DND-41 (cell line): ENCODE results near the gene RAMP3.
A peak's percentile ranks its signal among the peaks of the same experiment; 100 is the strongest.

Source experiments
- ATAC-seq: fragments of 200-7000 bp; cut with Tn5 transposase; 3 replicates; pipeline ENCODE4 v1.9.1; 2021; ENCODE audit warnings: low read depth; ENCODE audit not compliant: insufficient read depth
- DNase-seq: peaks from one replicate; pipeline ENCODE4 v3.0.0-alpha.2; 2020
- H2AFZ ChIP-seq: 2 replicates; pipeline ENCODE4 v1.6.0; 2012; ENCODE audit warnings: low read depth, low read length
- H3K27ac ChIP-seq: 2 replicates; pipeline ENCODE4 v1.5.1; 2012; ENCODE audit warnings: low read length, inconsistent platforms
- H3K27me3 ChIP-seq: fragments of 200-600 bp; sonication (generic); 2 replicates; pipeline ENCODE4 v1.6.0; 2012; ENCODE audit warnings: low read length, mild to moderate bottlenecking, inconsistent platforms; ENCODE audit not compliant: insufficient read depth, poor library complexity
- H3K36me3 ChIP-seq: 2 replicates; pipeline ENCODE4 v1.5.1; 2012; ENCODE audit warnings: low read length, inconsistent platforms; ENCODE audit not compliant: insufficient read depth
- H3K4me1 ChIP-seq: 2 replicates; pipeline ENCODE4 v1.5.1; 2012; ENCODE audit warnings: mild to moderate bottlenecking, low read length; ENCODE audit not compliant: insufficient read depth
- H3K4me2 ChIP-seq: 2 replicates; pipeline ENCODE4 v1.6.0; 2012; ENCODE audit warnings: mild to moderate bottlenecking, moderate library complexity, low read length, inconsistent platforms; ENCODE audit not compliant: insufficient read depth
- H3K4me3 ChIP-seq, 2 experiments: fragments of 200-600 bp in 1 of 2; shearing (Covaris generic) in 1 of 2; 2 replicates each; pipeline ENCODE4 v1.5.1; 2012 to 2016; ENCODE audit warnings: inconsistent platforms in 2 of 2, low read length in 2 of 2, mild to moderate bottlenecking in 2 of 2, low read depth in 1 of 2, moderate library complexity in 1 of 2
- H3K79me2 ChIP-seq: 2 replicates; pipeline ENCODE4 v1.6.0; 2012; ENCODE audit warnings: low read length, inconsistent platforms; ENCODE audit not compliant: insufficient read depth
- H3K9ac ChIP-seq: 2 replicates; pipeline ENCODE4 v1.6.0; 2012; ENCODE audit warnings: low read depth, mild to moderate bottlenecking, inconsistent platforms, low read length, moderate library complexity
- H3K9me3 ChIP-seq: 2 replicates; pipeline ENCODE4 v1.5.1; 2012; ENCODE audit warnings: low read length, moderate library complexity, mild to moderate bottlenecking, inconsistent platforms; ENCODE audit not compliant: insufficient read depth, severe bottlenecking
- H4K20me1 ChIP-seq: 2 replicates; pipeline ENCODE4 v1.6.0; 2012; ENCODE audit warnings: low read length; ENCODE audit not compliant: insufficient read depth
- CTCF ChIP-seq: IDR thresholded peaks from 2 replicates; pipeline ENCODE4 v1.5.1; 2012; ENCODE audit warnings: borderline replicate concordance, low read length, moderate library complexity, mild to moderate bottlenecking; ENCODE audit not compliant: poor library complexity, severe bottlenecking; ENCODE audit errors: extremely low read depth
- EZH2 ChIP-seq: IDR thresholded peaks from 3 replicates; pipeline ENCODE4 v1.6.1; 2012; ENCODE audit warnings: borderline replicate concordance, low read depth, mild to moderate bottlenecking, moderate library complexity, low read length, inconsistent platforms; ENCODE audit not compliant: severe bottlenecking

RAMP3 gene

GRCh38 chr7:45132708-45133320, 24.8 kb upstream of the RAMP3 start:
- H4K20me1 ChIP-seq = no peaks in the 10 kb centered on the region
- no peak overlapping the region for H3K9ac ChIP-seq
- H3K4me3 ChIP-seq = no peak overlapping the region
- H3K9me3 ChIP-seq = no peaks in the 10 kb centered on the region
- no peak for DNase-seq
- no peak for ATAC-seq
- no peaks in the 10 kb centered on the region for H3K36me3 ChIP-seq
- no peaks in the 10 kb centered on the region for H3K79me2 ChIP-seq
- H3K4me1 ChIP-seq = peaks cover 2% of the 10 kb centered on the region; the same call in 1 of the 2 replicates
- H3K27me3 ChIP-seq = no peaks in the 10 kb centered on the region
- H2AFZ ChIP-seq = no peak overlapping the region
- no peak overlapping the region for H3K27ac ChIP-seq
- no peak overlapping the region for H3K4me2 ChIP-seq
- TF ChIP-seq CTCF = no peak

DNA sequence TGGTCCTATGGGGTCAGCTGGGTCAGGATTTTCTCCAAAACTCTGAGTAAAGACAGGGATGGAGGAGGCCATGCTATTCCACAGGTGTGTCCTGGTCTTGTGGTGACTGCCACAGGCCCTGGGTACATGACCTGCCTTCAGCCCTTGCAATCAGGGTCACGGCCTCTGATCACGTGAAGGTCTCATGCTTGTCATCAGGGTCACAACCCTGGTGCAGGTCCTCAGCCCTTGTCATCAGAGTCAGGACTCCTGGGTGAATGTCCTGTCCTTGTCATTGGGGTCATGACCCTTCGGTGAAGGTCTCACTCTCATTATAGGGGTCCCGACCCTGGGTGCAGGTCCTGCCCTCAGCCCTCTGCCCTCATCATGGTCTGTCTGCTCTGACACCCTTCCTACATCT, 24.2 kb upstream of the RAMP3 start:
- H4K20me1 ChIP-seq = no peaks in the 10 kb centered on the region
- H3K27me3 ChIP-seq = no peaks in the 10 kb centered on the region
- H3K79me2 ChIP-seq = no peaks in the 10 kb centered on the region
- H3K4me3 ChIP-seq = no peak overlapping the region
- no peak overlapping the region for H2AFZ ChIP-seq
- no peak for TF ChIP-seq EZH2
- H3K27ac ChIP-seq = no peak overlapping the region
- no peaks in the 10 kb centered on the region for H3K9me3 ChIP-seq
- H3K4me1 ChIP-seq = peaks cover 2% of the 10 kb centered on the region; the same call in 1 of the 2 replicates
- no peak for DNase-seq
- H3K4me2 ChIP-seq = no peak overlapping the region
- ATAC-seq = no peak
- H3K36me3 ChIP-seq = no peaks in the 10 kb centered on the region
- no peak overlapping the region for H3K9ac ChIP-seq

- peaks cover 2% of the 10 kb centered on the region; the same call in 1 of the 2 replicates for H3K4me1 ChIP-seq
- no peak for TF ChIP-seq EZH2
- no peak for TF ChIP-seq CTCF
- no peak overlapping the region for H3K9ac ChIP-seq
- no peaks in the 10 kb centered on the region for H3K27me3 ChIP-seq
- H4K20me1 ChIP-seq = no peaks in the 10 kb centered on the region
- DNase-seq = no peak
- H3K9me3 ChIP-seq = no peaks in the 10 kb centered on the region
- H2AFZ ChIP-seq = no peak overlapping the region
- no peak overlapping the region for H3K27ac ChIP-seq
- no peak overlapping the region for H3K4me2 ChIP-seq
- H3K4me3 ChIP-seq = no peak overlapping the region
- no peak for ATAC-seq
- no peaks in the 10 kb centered on the region for H3K79me2 ChIP-seq
- no peaks in the 10 kb centered on the region for H3K36me3 ChIP-seq
Observed at GRCh38 chr7:45133877-45134276, 23.7 kb upstream of the RAMP3 start.

DNA sequence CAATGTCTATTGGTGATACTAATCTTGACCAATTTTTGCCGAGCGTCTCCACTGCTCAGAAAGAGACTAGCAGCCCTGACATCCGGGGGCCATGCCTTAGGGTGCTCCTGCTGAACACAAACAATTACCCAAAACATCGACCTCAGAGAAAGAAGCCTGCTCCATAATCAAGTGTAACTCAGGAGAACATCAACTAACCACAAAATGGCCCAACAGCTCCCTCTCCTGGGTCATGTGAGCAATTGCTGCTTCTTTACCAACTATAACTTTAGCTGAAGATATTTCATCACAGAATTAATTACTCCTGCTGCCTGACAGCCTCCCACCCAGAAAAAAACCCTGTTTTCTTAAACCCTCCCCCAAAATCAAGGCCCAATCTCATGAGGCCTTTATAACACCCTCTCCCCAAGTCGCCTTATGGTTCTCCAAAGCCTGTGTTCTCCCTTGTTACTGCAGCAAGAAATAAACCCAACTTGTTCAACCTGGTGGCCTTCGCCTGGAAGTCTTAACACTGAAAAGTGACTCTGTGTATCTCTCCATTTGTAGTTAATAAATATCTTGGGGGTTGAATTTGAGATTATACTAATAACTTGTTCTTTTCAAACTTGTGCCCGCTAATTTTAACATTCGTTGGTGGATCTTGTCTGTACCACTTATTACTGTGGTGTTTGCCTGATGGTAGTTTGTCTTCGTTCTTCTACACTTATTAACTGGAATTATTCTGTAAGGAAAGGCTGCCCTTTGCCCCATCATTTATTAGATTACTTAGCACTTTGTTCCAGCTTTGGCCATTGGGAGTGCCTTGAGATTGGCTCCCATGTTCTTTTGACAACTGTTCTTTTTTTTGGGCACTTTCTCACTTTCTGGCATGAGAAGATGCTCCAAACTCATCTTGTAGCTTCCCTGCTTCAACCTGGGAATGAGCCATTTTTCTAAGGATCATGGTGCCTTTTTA, 21.2 kb upstream of the RAMP3 start:
- Histone ChIP-seq H3K36me3 (no peaks in the 10 kb centered on the region), H3K4me3 (no peak overlapping the region), H3K79me2 (no peaks in the 10 kb centered on the region), H3K9me3 (no peaks in the 10 kb centered on the region), H3K27me3 (no peaks in the 10 kb centered on the region), H2AFZ (peak overlapping the region; percentile 3; the same call in 1 of the 2 replicates), H4K20me1 (no peaks in the 10 kb centered on the region), H3K4me2 (no peak overlapping the region), H3K4me1 (peaks cover 2% of the 10 kb centered on the region; the same call in 1 of the 2 replicates), H3K27ac (no peak overlapping the region), H3K9ac (no peak overlapping the region)
- peak; percentile 97 for TF ChIP-seq CTCF
- TF ChIP-seq EZH2 = no peak
- DNase-seq (peak; percentile 69), ATAC-seq (peak; percentile 95)
